Lower lobe of right lung (tissue), 2 donors: ENCODE measurements around the gene TBCA. TPM values are rescaled to one million over a fixed set of nuclear protein-coding genes. Genes with fewer than 3 reads are reported as not detected.

Experiments used
- ATAC-seq, 2 donors: fragments of 200-7000 bp; cut with Tn5 transposase; one replicate each; pipeline ENCODE4 v1.9.1; 2020 to 2022; ENCODE audit warnings: mild to moderate bottlenecking in 2 of 2, moderate library complexity in 2 of 2
- DNase-seq: peaks from one replicate; pipeline ENCODE4 v3.0.0-alpha.2; 2020
- H3K27ac ChIP-seq: fragments of 200-600 bp; one replicate; pipeline ENCODE4 v1.8.0; 2022
- H3K27me3 ChIP-seq: fragments of 200-600 bp; one replicate; pipeline ENCODE4 v1.8.0; 2022; ENCODE audit warnings: low read depth
- H3K36me3 ChIP-seq: fragments of 200-600 bp; one replicate; pipeline ENCODE4 v1.8.0; 2022; ENCODE audit warnings: mild to moderate bottlenecking
- H3K4me1 ChIP-seq: fragments of 200-600 bp; one replicate; pipeline ENCODE4 v1.8.0; 2022
- H3K4me3 ChIP-seq: fragments of 200-600 bp; one replicate; pipeline ENCODE4 v1.8.0; 2022; ENCODE audit warnings: mild to moderate bottlenecking
- H3K9me3 ChIP-seq: fragments of 200-600 bp; one replicate; pipeline ENCODE4 v1.8.0; 2022
- intact Hi-C: fragments of 100-400 bp; cut with DNase I; formaldehyde crosslinking; loops from one replicate; pipeline ENCODE4 v1.11.0; 2022
- total RNA-seq: library from RNA; stranded (reverse); fragmentation: NEBNext Ultra II Directional; extraction: Animal tissue kit (Norgen Biotek cat#: 25700); gene quantifications from one replicate; pipeline ENCODE4 v1.2.1, GENCODE V29; 2021
- TF ChIP-seq, protein P1 (sequence below): fragments of 200-600 bp; IDR thresholded peaks from one replicate; pipeline ENCODE4 v1.8.0; 2022; ENCODE audit warnings: antibody characterized with exemption, mild to moderate bottlenecking
- donor health status: DM: no; HTN: yes; CAD: no; lungs with severe emphysema.

The TBCA gene
- total RNA-seq, 1 donor from 2014 or later: 117 TPM

DNA sequence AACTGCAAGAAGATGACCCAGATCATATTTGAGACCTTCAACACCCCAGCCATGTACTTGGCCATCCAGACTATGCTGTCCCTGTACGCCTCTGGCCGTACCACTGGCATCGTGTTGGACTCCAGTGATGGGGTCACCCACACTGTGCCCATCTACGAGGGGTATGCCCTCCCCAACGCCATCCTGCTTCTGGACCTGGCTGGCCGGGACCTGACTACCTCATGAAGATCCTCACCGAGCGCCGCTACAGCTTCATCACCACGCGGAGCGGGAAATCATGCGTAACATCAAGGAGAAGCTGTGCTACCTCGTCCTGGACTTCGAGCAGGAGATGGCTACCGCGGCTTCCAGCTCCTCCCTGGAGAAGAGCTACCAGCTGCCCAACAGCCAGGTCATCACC is 9.1 kb upstream of the TBCA start:
- Histone ChIP-seq H3K27me3 (no peaks in the 10 kb centered on the region), H3K4me1 (no peaks in the 10 kb centered on the region), H3K36me3 (no peaks in the 10 kb centered on the region), H3K27ac (no peak overlapping the region), H3K9me3 (no peaks in the 10 kb centered on the region), H3K4me3 (no peak overlapping the region)
- TF ChIP-seq, protein P1, sequence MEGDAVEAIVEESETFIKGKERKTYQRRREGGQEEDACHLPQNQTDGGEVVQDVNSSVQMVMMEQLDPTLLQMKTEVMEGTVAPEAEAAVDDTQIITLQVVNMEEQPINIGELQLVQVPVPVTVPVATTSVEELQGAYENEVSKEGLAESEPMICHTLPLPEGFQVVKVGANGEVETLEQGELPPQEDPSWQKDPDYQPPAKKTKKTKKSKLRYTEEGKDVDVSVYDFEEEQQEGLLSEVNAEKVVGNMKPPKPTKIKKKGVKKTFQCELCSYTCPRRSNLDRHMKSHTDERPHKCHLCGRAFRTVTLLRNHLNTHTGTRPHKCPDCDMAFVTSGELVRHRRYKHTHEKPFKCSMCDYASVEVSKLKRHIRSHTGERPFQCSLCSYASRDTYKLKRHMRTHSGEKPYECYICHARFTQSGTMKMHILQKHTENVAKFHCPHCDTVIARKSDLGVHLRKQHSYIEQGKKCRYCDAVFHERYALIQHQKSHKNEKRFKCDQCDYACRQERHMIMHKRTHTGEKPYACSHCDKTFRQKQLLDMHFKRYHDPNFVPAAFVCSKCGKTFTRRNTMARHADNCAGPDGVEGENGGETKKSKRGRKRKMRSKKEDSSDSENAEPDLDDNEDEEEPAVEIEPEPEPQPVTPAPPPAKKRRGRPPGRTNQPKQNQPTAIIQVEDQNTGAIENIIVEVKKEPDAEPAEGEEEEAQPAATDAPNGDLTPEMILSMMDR: no peak
- intact Hi-C loops: no loop called here
- DNase-seq (no peak), ATAC-seq (no peak)

DNA sequence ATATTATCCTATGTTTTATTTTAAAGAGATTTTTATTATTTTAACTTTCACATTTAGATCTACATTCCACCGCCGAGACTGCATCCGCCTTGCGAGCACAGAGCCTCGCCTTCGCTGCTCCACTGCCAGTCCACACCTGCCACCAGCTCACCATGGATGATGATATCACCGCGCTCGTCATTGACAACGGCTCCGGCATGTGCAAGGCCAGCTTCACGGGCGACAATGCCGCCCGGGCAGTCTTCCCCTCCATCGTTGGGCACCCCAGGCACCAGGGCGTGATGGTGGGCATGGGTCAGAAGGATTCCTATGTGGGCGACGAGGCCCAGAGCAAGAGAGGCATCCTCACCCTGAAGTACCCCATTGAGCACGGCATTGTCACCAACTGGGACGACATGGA is 8.6 kb upstream of the TBCA start:
- intact Hi-C loops: no loop called here
- Histone ChIP-seq H3K36me3 (no peaks in the 10 kb centered on the region), H3K4me1 (no peaks in the 10 kb centered on the region), H3K27ac (no peak overlapping the region), H3K27me3 (no peaks in the 10 kb centered on the region), H3K9me3 (no peaks in the 10 kb centered on the region), H3K4me3 (no peak overlapping the region)
- TF ChIP-seq, protein P1: no peak
- DNase-seq (no peak), ATAC-seq (no peak)

DNA sequence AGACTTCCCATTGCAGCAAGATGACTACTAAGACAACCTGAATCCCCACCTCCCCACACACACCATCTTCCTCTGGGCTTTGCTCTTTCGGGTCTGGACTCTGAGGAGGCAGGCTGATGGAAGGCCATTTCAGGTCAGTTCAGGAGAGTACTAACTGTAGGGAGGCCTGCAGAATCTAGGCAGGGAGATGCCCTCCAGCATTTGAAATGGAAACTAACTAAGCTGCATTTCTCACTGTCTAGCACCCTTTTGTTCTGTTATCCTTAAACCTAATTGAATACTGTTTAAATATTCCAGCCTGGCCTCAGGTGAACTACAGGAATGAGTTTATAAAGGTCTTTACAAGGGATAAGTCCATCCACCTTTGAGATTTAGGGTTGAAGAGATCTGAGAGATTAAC is 4.9 kb upstream of the TBCA start:
- ATAC-seq: no peak
- H3K4me1 ChIP-seq: peaks cover 4% of the 10 kb centered on the region
- TF ChIP-seq, protein P1: no peak
- intact Hi-C loops: no loop called here
- H3K36me3 ChIP-seq: no peaks in the 10 kb centered on the region
- no peak overlapping the region for H3K4me3 ChIP-seq
- no peak overlapping the region for H3K27ac ChIP-seq
- H3K9me3 ChIP-seq: no peaks in the 10 kb centered on the region
- DNase-seq: no peak
- no peaks in the 10 kb centered on the region for H3K27me3 ChIP-seq

DNA sequence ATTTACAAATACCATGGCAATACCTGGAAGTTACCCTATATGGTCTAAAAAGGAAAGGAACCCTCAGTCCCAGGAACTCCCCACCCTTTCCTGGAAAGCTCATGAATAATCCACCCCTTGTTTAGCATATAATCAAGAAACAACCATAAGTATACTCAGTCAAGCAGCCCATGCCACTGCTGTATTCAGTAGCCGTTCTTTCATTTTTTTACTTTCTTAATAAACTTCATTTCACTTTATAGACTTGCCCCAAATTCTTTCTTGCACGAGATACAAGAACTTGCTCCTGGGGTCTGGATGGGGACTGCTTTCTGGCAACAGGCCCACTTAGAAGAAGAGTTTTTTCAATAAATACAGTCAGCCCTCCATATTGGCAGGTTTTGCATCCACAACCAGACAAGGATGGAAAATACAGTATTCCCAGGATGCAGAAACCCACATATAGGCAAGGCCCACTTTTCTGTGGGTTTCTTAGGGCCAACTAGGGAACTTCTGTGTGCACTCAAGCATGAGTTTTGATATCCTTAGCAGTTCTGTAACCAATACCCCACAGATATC is 2.8 kb upstream of the TBCA start:
- TF ChIP-seq, protein P1: no peak
- no peak overlapping the region for H3K4me3 ChIP-seq
- no peak for ATAC-seq
- H3K4me1 ChIP-seq: peaks cover 18% of the 10 kb centered on the region
- no peak overlapping the region for H3K27ac ChIP-seq
- no peaks in the 10 kb centered on the region for H3K36me3 ChIP-seq
- no peak for DNase-seq
- no peaks in the 10 kb centered on the region for H3K9me3 ChIP-seq
- H3K27me3 ChIP-seq: no peaks in the 10 kb centered on the region
- intact Hi-C loops: no loop called here

DNA sequence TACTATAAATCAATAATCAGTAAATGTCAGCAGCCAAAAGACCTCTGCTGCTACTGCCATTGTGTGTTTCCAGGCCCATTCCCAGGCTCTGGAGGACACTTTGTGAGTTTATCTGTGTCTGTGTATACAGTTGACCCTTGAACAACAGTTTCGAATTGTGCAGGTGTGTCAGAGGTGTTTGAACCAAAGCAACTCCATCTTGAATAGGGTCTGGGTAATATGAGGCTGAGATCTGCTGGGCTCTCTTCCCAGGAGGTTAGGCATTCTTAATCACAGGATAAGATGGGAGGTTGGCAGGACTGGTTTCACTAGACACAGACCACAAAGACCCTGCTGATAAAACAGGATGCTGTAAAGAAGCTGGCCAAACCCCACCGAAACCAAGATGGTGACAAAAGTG is 2.3 kb upstream of the TBCA start:
- Histone ChIP-seq H3K27me3 (no peaks in the 10 kb centered on the region), H3K27ac (no peak overlapping the region), H3K9me3 (no peaks in the 10 kb centered on the region), H3K36me3 (no peaks in the 10 kb centered on the region), H3K4me1 (peaks cover 24% of the 10 kb centered on the region), H3K4me3 (no peak overlapping the region)
- TF ChIP-seq, protein P1: no peak
- DNase-seq: no peak
- no peak for ATAC-seq
- intact Hi-C loops: no loop called here

DNA sequence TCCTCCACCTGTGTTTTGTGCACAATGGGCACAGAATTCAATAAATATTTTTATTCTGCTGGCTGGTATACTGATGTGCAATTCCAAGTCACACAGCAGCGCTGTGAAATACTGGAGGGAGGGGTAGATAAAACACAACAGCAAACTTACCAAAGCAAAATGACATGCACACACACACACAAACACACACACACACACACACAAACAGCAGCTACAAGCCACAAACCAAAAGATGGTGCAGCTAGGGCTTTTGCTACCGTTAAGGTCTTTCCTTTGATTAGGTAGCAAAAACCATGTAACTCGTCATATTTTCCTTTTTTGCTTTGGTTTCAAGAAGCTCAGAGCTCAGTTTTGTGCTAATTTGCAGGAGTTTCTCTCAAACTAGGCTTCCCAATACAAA is 1.8 kb upstream of the TBCA start:
- TF ChIP-seq, protein P1: no peak
- no peaks in the 10 kb centered on the region for H3K9me3 ChIP-seq
- no peak overlapping the region for H3K4me3 ChIP-seq
- no peak for DNase-seq
- no peak overlapping the region for H3K27ac ChIP-seq
- intact Hi-C loops: no loop called here
- ATAC-seq: no peak
- H3K27me3 ChIP-seq: no peaks in the 10 kb centered on the region
- peaks cover 25% of the 10 kb centered on the region for H3K4me1 ChIP-seq
- H3K36me3 ChIP-seq: no peaks in the 10 kb centered on the region
